Dedifferentiated amniotic fluid mesenchymal stem cell (primary cell): ENCODE measurements around the gene ENGASE.
A peak's percentile ranks its signal among the peaks of the same experiment; 100 is the strongest.

Experiments
- DNase-seq: peaks from one replicate; pipeline ENCODE4 v3.0.0-alpha.2; 2016; ENCODE audit errors: extremely low spot score

Gene ENGASE

DNA sequence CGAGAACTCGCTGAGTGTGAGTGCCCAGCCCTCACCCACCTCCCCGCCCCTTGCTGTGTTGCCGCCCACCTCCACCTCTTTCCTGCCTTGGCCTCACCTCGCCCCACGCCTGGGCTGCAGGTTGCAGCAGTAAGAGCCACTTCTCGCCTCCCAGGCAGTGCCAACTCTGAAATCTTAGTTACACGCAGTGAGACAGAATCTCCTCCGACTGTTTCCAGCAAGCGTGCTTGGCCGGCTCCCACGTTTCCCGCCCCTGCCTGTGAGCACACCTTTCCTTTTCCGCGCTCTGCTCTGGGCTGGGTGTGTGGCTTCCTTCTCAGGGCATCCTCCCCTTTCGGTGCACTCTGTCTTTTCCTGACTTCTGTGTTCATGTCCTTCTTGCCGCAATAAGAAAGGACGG lies 5.7 kb downstream of the ENGASE start:
- DNase-seq: no peak

DNA sequence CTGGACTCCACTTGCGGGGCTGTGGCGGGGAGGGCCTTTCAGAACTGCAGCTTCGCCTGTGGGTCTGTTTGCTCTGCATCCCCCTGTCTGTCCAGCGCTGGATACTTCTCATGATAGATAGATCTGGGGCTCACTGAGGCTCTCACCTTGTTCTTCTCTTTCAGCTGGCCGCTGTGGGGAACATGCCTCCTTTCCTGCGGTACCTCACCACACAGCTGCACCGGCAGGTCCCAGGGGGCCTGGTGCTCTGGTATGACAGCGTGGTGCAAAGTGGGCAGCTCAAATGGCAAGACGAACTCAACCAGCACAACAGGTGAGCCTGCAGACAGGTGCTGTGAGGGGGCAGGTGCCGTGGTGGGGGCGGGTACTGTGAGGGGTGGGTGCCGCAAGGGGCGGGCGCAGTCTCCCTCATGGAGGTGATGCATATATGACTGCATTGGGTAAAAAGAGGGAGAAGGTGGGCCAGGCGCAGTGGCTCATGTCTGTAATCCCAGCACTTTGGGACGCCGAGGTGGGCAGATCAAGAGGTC lies 6.2 kb downstream of the ENGASE start:
- DNase-seq: no peak

DNA sequence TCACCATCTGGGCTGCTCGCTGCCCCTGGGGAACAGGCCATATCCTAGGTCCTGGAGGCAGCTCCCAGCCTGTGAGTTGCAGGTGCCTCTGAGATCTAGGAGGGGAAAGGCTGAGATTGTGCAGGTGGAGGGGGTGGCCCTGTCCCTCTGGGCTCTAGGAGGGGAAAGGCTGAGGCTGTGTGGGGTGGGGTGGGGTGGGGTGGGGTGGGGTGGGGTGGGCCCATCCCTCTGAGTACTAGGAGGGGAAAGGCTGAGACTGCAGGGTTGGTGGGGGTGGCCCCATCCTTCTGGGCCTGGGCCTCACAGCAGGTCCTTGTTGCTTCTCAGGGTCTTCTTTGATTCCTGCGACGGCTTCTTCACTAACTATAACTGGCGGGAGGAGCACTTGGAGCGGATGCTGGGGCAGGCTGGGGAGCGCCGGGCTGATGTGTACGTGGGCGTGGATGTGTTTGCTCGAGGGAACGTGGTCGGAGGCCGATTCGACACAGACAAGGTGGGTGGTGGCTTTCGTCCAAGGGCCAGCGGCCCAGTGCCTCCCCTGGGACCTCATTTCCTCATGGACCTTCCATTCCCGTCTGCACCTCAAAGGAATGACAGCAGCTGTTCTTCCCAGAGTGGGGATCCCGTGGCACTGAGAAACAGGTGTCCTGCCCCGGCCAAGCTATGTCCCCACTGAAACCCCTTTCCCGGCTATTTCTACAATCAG lies 7.1 kb downstream of the ENGASE start:
- DNase-seq: no peak

DNA sequence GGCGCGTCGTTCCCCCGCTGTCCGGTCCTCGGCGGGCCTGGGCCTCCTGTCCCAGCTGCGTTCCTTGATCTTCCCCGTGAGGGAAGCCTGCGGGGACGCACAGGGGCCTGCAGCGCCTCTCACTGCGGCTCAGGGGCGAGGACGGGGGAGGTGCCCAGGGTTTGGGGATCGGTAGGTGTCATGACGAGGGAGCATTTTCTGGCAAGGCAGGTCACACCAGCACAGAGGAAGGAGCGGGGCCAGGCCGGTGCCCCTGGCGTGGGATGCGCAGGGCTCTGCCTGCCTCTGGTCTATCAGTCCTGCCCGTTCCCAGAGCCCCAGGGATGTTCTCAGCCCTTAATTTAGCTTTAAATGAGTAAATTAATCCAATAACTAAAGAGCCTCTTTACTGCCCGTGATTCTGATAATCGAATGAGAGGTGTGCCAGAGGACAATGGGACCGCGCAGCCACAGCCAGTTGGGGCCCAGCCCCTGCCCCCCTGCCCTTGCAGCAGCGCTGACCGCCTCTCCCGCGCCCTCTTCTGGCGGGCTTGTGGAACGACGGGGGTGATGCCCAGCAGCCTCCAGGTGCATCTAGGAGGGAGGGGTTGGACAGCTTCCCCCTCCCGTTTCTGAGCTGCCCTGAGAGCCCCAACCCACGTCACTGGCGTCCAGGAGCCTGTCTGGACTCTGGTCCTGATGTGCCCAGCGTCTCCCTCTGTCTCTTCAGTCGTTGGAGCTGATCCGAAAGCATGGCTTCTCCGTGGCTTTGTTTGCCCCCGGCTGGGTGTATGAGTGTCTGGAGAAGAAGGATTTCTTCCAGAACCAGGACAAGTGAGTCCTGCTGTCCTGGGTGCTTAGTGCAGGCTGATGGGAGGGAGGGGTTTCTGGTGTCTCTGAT lies 7.9 kb downstream of the ENGASE start:
- DNase-seq: no peak

DNA sequence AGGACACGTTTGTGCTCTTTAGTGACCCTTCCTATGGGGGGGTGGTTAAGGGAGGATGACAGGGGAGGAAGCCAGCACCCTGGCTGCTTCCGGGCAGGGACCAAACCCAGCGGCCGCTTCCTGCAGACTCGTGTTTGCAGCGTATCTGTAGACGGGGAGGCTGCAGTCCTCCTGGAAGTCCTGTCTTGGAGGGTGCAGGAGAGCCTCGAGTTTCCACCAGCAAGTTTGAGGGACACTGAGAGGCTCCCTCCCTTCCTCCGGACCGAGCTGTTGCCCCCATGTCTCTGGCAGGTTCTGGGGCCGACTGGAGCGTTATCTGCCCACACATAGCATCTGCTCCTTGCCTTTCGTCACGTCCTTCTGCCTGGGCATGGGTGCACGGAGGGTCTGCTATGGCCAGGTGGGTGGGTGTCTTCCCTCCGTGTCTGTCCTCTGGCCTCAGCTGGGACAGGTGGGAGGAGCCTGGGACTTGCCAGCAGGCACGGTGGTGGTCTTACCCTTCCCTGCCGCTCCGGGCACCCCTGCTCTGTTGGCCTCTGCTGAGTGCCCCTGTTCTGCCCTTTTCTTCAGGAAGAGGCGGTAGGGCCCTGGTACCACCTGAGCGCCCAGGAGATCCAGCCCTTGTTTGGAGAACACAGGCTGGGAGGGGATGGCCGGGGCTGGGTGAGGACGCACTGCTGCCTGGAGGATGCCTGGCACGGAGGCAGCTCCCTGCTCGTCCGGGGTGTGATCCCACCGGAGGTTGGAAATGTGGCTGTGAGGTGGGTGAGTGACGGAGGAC lies 8.8 kb downstream of the ENGASE start:
- no peak for DNase-seq

DNA sequence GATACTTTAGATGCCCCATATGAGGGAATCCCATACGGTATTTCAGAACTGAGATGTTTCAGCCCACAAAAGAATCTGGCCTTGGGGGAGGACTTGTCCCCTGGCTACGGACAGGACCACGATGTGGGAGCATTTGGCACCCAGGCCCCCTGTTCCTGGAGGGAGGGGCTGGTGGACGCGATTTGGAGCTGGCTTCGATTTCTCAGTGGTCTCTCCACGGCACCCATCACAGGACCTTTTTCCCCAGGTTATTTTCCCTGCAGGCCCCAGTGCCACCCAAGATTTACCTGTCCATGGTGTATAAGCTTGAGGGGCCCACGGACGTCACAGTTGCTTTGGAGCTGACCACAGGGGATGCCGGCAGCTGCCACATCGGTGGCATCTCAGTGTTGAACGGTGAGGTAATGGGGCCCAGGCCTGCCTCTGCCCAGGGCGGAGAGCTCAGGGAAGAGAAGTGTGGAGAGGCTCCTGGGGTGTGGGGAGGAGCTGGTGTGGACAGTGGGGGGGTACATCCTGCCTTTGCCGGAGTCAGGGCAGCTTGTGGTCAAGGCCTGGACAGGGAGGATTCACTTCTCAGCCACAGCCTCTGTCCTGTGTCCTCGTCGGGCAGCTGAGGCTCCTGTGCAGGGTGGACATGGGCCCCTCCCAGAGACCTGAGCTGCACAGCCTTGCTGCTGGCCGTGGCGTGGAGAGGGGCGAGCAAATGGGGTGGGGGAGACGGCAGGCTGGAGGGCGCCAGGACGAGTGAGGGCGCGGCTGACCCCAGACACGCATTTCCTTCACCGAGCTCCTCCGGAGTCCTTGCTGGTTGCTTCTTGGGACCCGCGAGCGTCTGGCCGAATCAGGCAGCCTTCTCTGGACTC lies 9.9 kb downstream of the ENGASE start:
- DNase-seq: no peak

DNA sequence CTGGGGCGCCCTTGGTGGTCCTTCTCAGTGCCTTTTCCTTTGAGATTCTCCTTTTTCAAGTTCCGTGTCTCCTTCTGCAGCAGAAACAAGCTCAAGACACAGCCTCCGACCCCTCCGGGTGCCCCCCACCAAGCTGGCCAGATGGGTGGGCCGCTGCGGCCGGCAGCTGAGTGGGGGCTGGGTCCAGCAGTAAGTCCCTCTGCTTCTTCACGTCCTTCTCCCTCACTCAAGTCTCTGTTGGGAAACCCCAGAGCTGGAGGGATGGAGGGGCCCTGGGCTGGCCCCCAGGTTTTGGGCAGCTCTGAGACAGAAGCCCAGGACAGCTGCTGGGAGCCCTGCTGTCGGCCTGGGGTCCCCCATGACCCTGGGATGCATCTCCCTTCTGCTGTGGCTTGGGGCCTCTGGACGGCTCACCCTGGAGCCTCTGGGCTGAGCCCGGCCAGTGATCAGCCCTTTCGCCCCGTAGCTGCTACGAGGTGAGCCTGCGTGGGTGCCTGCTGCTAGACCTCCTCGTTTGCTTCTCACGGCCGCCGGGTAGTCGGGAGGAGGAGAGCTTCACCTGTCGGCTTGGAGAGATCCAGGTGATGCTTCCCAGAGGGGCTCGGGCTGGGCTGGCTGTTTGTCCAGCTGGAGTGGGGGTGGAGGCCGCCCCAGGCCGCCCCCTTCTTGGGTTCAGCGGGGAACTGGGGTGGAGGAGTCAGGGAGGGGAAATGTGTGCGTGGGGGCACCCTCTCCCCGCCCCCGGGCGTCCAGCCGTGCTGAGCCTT lies 10.7 kb downstream of the ENGASE start:
- DNase-seq: no peak

DNA sequence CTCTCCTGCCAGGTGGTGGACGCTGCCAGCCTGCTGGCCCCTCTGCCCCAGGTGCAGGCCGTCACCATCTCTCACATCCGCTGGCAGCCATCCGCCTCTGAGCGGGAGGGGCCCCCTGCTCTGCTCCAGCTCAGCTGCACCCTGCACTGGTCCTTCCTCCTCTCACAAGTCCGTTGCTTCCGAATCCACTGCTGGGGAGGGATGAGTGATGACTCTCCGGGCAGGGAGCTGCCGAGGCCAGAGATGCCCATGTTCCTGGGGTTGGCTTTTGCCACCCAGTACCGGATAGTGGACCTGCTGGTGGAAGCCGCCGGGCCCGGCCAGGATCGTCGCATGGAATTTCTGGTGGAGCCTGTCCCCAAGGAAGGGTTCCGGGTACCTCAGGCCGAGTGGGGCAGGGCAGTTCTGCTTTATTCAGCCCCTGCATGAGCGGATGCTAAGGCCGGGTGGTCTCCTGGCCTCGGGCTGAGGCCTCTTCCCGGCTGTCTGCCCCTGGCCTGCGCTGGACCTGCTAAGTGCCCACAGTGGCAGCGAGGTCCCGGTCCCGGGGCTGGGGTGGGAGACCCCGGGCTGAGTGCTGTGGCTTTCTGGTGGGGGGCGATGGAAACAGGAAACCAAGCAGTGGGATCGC lies 11.4 kb downstream of the ENGASE start:
- DNase-seq: no peak

DNA sequence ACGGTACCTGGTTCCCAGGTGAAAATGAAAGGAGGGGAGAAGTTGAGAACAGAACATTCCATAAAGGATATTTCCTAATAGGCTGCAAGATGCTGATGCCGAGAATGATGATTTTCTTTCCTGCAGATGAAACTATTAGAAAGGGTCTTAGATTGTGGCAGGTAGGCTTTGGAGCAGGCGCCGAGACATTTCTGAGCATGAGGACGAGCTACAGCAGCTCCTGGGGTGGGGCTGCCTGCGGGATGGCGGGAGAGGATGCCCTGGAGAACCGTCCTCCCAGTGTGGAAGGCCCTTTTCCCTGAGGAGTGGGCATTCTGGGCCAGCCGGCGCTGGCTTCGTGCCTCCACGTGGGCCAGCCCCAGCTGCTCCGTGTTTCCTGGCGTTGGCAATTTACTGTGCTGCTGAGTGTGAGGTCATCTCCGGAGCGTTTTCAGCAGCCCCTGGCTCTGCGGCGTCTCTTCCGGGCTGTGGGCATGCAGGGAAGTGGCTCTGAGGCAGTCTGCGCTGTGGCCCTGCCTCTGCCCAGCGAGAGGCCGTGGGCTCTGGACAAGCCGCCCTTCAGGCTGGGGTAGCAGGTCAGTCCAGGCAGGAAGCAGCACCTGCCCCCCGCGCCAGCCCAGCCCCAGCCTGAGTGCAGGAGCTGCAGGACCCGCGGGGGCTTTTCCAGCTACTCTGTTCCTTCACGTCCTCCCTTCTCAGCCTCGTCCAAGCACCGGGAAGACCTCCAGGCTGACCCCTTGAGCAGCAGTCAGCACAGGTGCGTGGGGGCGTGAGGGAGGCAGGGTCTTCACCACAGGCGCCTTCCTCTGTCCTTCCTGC lies 12.2 kb downstream of the ENGASE start:
- DNase-seq: no peak

DNA sequence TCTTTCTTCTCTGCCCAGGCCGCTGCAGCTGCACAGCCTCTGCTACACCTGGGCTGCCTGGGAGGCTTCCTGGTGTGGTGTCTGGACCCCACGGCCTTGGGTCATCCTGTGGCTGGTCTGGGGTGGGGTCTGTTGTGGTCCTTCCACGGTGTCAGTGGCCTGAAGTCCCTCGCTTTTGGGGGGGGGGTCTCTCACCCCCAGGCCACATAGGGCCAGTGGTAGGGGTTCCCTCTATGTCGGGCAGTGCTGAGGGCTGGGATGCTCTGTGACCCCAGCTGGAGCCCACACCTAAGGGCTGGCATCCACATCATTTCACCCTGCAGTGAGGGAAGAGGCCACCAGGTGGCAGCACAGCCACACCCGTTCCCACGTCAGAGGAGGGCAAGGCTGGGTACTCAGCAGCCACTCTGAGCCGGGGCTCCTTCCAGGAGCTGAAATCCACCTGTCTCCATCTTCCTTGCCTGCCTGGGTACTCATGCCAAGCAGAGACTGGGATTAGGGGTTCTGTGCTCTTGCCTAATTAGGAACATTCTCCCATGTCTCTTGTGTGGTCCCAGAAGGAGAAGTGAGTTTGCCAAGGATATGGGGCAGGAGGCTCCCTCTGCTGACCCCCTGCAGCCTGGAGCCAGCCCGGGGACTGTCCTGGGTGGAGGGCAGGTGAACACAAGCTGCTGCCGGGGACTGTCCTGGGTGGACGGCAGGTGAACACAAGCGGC lies 13.0 kb downstream of the ENGASE start:
- peak; percentile 45 for DNase-seq

DNA sequence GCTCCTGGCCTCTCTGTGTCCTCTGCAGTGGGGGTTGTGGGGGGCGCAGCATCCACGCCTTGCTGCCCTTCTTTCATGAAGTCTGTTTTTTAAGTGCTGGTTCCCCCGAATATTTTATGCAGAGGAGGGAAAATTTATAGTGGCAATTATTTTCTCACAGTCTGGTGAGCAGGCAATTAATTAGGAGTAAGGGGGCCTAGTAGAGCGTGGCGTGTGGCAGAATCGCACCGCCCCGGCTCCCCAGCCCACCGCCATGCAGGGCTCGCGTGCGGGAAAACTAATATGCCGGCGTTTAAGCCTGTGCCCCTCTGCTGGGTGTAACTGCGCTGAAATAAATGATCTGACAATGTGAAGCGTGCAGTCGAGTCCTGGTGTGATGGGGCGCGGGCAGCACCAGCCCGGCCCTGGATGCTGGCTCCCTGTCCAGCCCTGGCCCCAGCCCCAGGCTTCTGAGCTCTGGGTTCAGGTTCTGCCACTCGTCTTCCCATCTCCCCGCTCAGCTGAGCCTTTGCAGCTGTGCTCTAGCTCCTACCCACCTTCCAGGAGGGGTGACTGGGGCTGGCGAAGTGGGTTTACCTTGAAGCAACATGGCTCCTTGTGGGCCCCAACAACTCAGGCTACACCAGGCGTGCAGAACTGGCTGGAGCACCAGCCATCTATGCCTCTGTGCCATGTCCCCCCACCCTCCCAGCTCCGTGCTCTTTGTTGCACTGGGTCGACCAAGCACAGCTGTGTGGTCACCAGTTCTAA lies 13.8 kb downstream of the ENGASE start:
- DNase-seq: no peak

DNA sequence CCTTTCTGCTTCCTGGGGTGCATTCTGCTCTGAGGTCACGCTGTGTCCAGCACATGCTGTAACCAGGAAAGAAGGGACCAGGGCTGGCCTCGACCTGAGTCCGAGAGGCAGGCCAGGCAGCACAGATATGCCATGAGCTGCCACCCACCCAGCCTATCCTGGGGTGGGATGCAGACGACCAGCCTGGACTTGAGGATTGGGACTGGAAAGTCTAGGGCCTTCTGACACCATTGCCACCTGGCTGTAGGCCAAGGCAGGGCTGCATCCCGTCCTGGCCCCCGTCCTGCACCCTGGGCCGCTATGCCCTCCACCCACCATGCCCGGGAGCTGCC lies 14.3 kb downstream of the ENGASE start:
- DNase-seq: no peak

DNA sequence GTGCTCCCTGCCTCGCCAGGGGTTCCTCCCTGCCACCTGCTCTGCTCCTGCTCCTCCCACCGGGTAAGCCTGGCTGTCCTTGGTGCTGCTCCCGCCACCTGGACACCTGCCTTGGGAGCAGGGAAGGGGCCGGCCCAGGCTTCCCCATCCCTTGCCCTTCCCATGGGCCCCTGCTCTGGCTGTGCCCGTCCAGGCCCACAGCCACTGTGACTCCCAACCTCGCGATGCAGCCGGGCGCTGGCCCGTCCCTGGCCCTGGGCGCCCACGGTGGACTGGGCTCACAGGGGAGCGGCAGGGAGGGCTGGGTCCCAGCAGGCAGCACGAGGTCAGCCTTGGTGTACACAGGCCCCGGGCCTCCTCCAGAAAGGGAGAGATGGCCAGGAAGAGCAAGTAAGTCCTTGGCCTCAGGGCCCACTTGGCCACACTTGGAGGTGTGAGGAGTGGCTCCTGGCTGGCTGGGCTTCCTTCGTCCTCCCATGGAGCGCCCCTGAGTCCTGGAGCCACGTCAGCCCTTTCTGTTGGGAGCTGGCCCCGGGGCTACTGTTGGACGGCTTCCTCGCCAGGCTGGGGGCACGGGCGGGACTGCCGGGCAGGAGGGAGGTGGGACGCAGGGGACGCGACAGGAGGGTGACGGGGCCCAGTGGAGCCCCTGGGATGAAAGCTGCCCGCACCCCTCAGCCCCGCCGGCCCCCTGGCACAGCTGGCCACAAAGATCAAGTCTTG lies 15.3 kb downstream of the ENGASE start:
- no peak for DNase-seq

DNA sequence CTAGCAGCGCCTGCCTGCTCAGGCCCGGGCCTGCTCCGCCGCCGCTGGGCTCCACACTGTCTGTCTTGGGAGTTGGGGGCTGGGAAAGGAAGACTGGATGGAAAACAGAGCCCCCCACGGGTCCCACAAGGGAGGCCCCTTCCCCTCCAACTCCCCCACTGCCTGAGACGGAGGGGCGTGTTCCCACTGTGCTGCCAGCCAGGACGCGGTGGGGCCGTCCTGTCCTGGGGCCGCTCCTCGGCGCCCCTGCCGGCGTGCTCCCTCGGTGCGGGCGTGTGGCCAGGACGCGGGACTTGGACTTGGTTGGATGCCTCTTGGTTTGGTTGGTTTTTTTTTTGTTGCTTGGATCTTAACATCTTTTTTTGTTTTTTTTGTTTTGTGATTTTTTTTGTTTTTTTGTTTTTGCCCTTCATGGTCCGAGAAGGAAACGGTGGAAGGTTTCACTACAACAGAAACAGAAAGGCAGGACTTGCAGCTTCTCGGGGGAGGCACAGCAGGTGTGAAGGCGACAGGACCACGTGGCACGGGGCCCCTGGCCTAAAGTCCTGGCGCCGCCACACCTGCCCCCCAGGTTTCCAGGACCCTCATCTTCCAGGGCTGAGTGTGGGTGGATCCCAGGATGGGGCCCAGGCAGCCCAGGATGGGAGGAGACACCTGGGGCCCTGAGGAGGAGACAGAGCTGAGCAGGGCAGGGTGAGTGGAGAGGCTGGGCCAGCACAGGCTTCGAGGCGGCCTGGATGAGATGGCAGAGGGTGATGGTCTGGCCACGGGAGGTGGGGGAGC lies 16.0 kb downstream of the ENGASE start:
- DNase-seq: no peak

DNA sequence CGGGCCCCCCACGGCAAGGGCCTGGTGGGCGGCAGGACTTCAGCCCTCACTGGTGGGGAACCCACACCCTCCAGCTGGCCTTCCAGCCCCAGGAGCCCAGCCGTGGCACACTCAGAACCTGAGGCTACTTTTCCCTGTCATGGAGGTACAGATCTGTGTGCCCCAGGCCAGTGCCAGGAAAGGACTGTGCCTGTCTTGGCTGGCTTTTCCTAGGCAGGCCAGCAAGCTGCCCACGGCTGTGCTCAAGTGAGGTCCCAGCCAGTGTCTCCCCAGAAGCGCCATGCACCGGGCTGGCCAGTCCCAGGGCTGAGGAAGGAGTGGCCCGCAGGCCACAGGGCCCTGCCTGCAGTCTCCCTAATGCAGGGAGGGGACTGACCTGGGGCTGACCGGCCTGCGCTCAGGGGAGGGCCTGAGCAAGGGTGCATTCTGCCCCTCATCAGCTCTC lies 16.6 kb downstream of the ENGASE start:
- no peak for DNase-seq

DNA sequence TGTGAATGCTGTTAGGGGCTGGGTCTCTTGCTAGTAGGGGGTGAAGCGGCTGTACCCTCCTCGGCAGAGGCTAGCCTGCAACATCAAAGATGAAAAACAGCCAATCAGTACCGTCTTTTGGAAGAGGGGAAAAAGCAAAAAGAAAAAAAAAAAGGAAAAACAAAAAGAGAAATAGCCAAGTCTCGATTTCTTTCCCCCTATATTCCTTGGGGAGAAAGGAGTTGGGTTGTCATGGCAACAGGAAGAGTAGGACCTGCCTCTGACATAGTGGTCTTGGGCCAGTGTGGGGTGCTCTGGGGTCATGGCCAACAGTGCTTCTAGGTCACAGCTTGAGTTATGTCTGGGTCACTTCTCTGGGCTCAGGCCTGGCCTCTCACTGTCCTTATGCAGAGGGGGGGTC lies 17.9 kb downstream of the ENGASE start:
- DNase-seq: no peak
